Measurements from ENCODE around the gene CLEC16A. TPM values are rescaled to one million over a fixed set of nuclear protein-coding genes. Genes with fewer than 3 reads are reported as not detected.

The CLEC16A gene
- total and polyA plus RNA-seq, 9 donors = 11.5 to 18.3 (median 14.9) TPM

GRCh38 chr16:11034481-11034931 is 90.1 kb downstream of the CLEC16A start:
- DNase-seq = peak; percentile 46

GRCh38 chr16:11035096-11035495 is 90.7 kb downstream of the CLEC16A start:
- Histone ChIP-seq H3K27me3 (ENCODE audit: control insufficient read depth, insufficient read depth, low read length) (no peaks in the 10 kb centered on the region), H3K4me3 (ENCODE audit: low read length) (no peak overlapping the region), H3K27ac (ENCODE audit: low read length) (no peak overlapping the region), H3K4me1 (ENCODE audit: control insufficient read depth, insufficient read depth, low read length) (peaks cover 21% of the 10 kb centered on the region), H3K36me3 (ENCODE audit: control insufficient read depth, insufficient read depth, low read length) (peaks cover 37% of the 10 kb centered on the region), H3K9me3 (replicated peaks; ENCODE audit: control insufficient read depth, low read depth, low read length) (no peaks in the 10 kb centered on the region)
- no peak for DNase-seq
- WGBS (ENCODE audit: insufficient coverage) = 100% methylated on average over 1 of the region's 5 CpGs

More at GRCh38 chr16:11034481-11034931, 90.1 kb downstream of the CLEC16A start:
- Histone ChIP-seq H3K4me1 (ENCODE audit: control insufficient read depth, insufficient read depth, low read length) (peaks cover 21% of the 10 kb centered on the region), H3K27ac (ENCODE audit: low read length) (peak overlapping the region; percentile 74), H3K36me3 (ENCODE audit: control insufficient read depth, insufficient read depth, low read length) (peaks cover 31% of the 10 kb centered on the region), H3K27me3 (ENCODE audit: control insufficient read depth, insufficient read depth, low read length) (no peaks in the 10 kb centered on the region), H3K4me3 (ENCODE audit: low read length) (no peak overlapping the region), H3K9me3 (replicated peaks; ENCODE audit: control insufficient read depth, low read depth, low read length) (no peaks in the 10 kb centered on the region)
- 47% methylated on average over 6 of the region's 8 CpGs for WGBS (ENCODE audit: insufficient coverage)

- Histone ChIP-seq H3K27ac (ENCODE audit: low read length) (no peak overlapping the region), H3K27me3 (ENCODE audit: control insufficient read depth, insufficient read depth, low read length) (no peaks in the 10 kb centered on the region), H3K4me1 (ENCODE audit: control insufficient read depth, insufficient read depth, low read length) (peaks cover 21% of the 10 kb centered on the region), H3K9me3 (replicated peaks; ENCODE audit: control insufficient read depth, low read depth, low read length) (no peaks in the 10 kb centered on the region), H3K4me3 (ENCODE audit: low read length) (no peak overlapping the region), H3K36me3 (ENCODE audit: control insufficient read depth, insufficient read depth, low read length) (peaks cover 43% of the 10 kb centered on the region)
- 96% methylated on average over 5 of the region's 6 CpGs for WGBS (ENCODE audit: insufficient coverage)
- no peak for DNase-seq
These were observed 91.7 kb downstream of the CLEC16A start for GRCh38 chr16:11036040-11036439.

- H3K36me3 ChIP-seq (ENCODE audit: control insufficient read depth, insufficient read depth, low read length) = peaks cover 45% of the 10 kb centered on the region
- no peaks in the 10 kb centered on the region for H3K27me3 ChIP-seq (ENCODE audit: control insufficient read depth, insufficient read depth, low read length)
- no peak overlapping the region for H3K27ac ChIP-seq (ENCODE audit: low read length)
- peaks cover 21% of the 10 kb centered on the region for H3K4me1 ChIP-seq (ENCODE audit: control insufficient read depth, insufficient read depth, low read length)
- no peaks in the 10 kb centered on the region for H3K9me3 ChIP-seq (replicated peaks; ENCODE audit: control insufficient read depth, low read depth, low read length)
- WGBS (ENCODE audit: insufficient coverage) = 86% methylated on average over 1 of the region's 8 CpGs
- no peak for DNase-seq
- H3K4me3 ChIP-seq (ENCODE audit: low read length) = no peak overlapping the region
These were observed 92.6 kb downstream of the CLEC16A start for GRCh38 chr16:11036868-11037410.

GRCh38 chr16:11038305-11038704 is 93.9 kb downstream of the CLEC16A start:
- Histone ChIP-seq H3K4me1 (ENCODE audit: control insufficient read depth, insufficient read depth, low read length) (peaks cover 10% of the 10 kb centered on the region), H3K9me3 (replicated peaks; ENCODE audit: control insufficient read depth, low read depth, low read length) (no peaks in the 10 kb centered on the region), H3K36me3 (ENCODE audit: control insufficient read depth, insufficient read depth, low read length) (peaks cover 49% of the 10 kb centered on the region), H3K27me3 (ENCODE audit: control insufficient read depth, insufficient read depth, low read length) (no peaks in the 10 kb centered on the region), H3K27ac (ENCODE audit: low read length) (no peak overlapping the region), H3K4me3 (ENCODE audit: low read length) (no peak overlapping the region)
- WGBS (ENCODE audit: insufficient coverage) = 100% methylated on average over 1 of the region's 4 CpGs
- DNase-seq = no peak

GRCh38 chr16:11038777-11039176 is 94.4 kb downstream of the CLEC16A start:
- DNase-seq = no peak
- Histone ChIP-seq H3K4me3 (ENCODE audit: low read length) (no peak overlapping the region), H3K27me3 (ENCODE audit: control insufficient read depth, insufficient read depth, low read length) (no peaks in the 10 kb centered on the region), H3K9me3 (replicated peaks; ENCODE audit: control insufficient read depth, low read depth, low read length) (no peaks in the 10 kb centered on the region), H3K4me1 (ENCODE audit: control insufficient read depth, insufficient read depth, low read length) (peaks cover 6% of the 10 kb centered on the region), H3K27ac (ENCODE audit: low read length) (no peak overlapping the region), H3K36me3 (ENCODE audit: control insufficient read depth, insufficient read depth, low read length) (peaks cover 49% of the 10 kb centered on the region)
- no CpG with 5 or more reads among the region's 5 CpGs for WGBS (ENCODE audit: insufficient coverage)

- no peaks in the 10 kb centered on the region for H3K9me3 ChIP-seq (replicated peaks; ENCODE audit: control insufficient read depth, low read depth, low read length)
These were observed 95.4 kb downstream of the CLEC16A start for GRCh38 chr16:11039726-11040125.

GRCh38 chr16:11042191-11042590 is 97.8 kb downstream of the CLEC16A start:
- no peak overlapping the region for H3K4me3 ChIP-seq (ENCODE audit: low read length)
- H3K36me3 ChIP-seq (ENCODE audit: control insufficient read depth, insufficient read depth, low read length) = peaks cover 39% of the 10 kb centered on the region
- no peaks in the 10 kb centered on the region for H3K9me3 ChIP-seq (replicated peaks; ENCODE audit: control insufficient read depth, low read depth, low read length)
- peaks cover 5% of the 10 kb centered on the region for H3K4me1 ChIP-seq (ENCODE audit: control insufficient read depth, insufficient read depth, low read length)
- WGBS (ENCODE audit: insufficient coverage) = 80% methylated on average over 6 of the region's 11 CpGs
- DNase-seq = no peak
- H3K27ac ChIP-seq (ENCODE audit: low read length) = no peak overlapping the region
- H3K27me3 ChIP-seq (ENCODE audit: control insufficient read depth, insufficient read depth, low read length) = no peaks in the 10 kb centered on the region

More at GRCh38 chr16:11039726-11040125, 95.4 kb downstream of the CLEC16A start:
- Histone ChIP-seq H3K4me3 (ENCODE audit: low read length) (no peak overlapping the region), H3K27me3 (ENCODE audit: control insufficient read depth, insufficient read depth, low read length) (no peaks in the 10 kb centered on the region), H3K4me1 (ENCODE audit: control insufficient read depth, insufficient read depth, low read length) (peaks cover 2% of the 10 kb centered on the region), H3K27ac (ENCODE audit: low read length) (no peak overlapping the region), H3K36me3 (ENCODE audit: control insufficient read depth, insufficient read depth, low read length) (peaks cover 49% of the 10 kb centered on the region)
- 98% methylated on average over 4 of the region's 8 CpGs for WGBS (ENCODE audit: insufficient coverage)
- no peak for DNase-seq

- no peak for DNase-seq
- H3K27ac ChIP-seq (ENCODE audit: low read length) = no peak overlapping the region
- peaks cover 45% of the 10 kb centered on the region for H3K36me3 ChIP-seq (ENCODE audit: control insufficient read depth, insufficient read depth, low read length)
These were observed 101.1 kb downstream of the CLEC16A start for GRCh38 chr16:11045441-11045840.

GRCh38 chr16:11045846-11046245 is 101.5 kb downstream of the CLEC16A start:
- WGBS (ENCODE audit: insufficient coverage) = 33% methylated on average over 1 of the region's 5 CpGs
- peaks cover 46% of the 10 kb centered on the region for H3K36me3 ChIP-seq (ENCODE audit: control insufficient read depth, insufficient read depth, low read length)
- H3K9me3 ChIP-seq (replicated peaks; ENCODE audit: control insufficient read depth, low read depth, low read length) = no peaks in the 10 kb centered on the region
- H3K4me3 ChIP-seq (ENCODE audit: low read length) = no peak overlapping the region
- H3K27ac ChIP-seq (ENCODE audit: low read length) = no peak overlapping the region
- peaks cover 17% of the 10 kb centered on the region for H3K4me1 ChIP-seq (ENCODE audit: control insufficient read depth, insufficient read depth, low read length)
- DNase-seq = peak; percentile 33
- H3K27me3 ChIP-seq (ENCODE audit: control insufficient read depth, insufficient read depth, low read length) = no peaks in the 10 kb centered on the region

More at GRCh38 chr16:11045441-11045840, 101.1 kb downstream of the CLEC16A start:
- H3K4me1 ChIP-seq (ENCODE audit: control insufficient read depth, insufficient read depth, low read length) = peaks cover 17% of the 10 kb centered on the region
- no peak overlapping the region for H3K4me3 ChIP-seq (ENCODE audit: low read length)
- H3K27me3 ChIP-seq (ENCODE audit: control insufficient read depth, insufficient read depth, low read length) = no peaks in the 10 kb centered on the region
- no peaks in the 10 kb centered on the region for H3K9me3 ChIP-seq (replicated peaks; ENCODE audit: control insufficient read depth, low read depth, low read length)
- 81% methylated on average over 3 of the region's 5 CpGs for WGBS (ENCODE audit: insufficient coverage)

Measured in muscle of leg (tissue), 11 donors.